GM18873 (cell line): Measurements from ENCODE around the gene COL11A1.
A peak's percentile ranks its signal among the peaks of the same experiment; 100 is the strongest.
"Not testable (repeated sequence)": the region's sequence is repeated elsewhere in the genome, so short reads cannot be mapped to it uniquely, and the experiment has no call there.

Experiments used
- ATAC-seq: cut with Tn5 transposase; IDR thresholded peaks from one replicate; pipeline ENCODE4 v1.9.1; 2021; ENCODE audit warnings: mild to moderate bottlenecking, moderate library complexity, moderate number of reproducible peaks; ENCODE audit not compliant: unreplicated experiment, low FRiP score

The COL11A1 gene

DNA sequence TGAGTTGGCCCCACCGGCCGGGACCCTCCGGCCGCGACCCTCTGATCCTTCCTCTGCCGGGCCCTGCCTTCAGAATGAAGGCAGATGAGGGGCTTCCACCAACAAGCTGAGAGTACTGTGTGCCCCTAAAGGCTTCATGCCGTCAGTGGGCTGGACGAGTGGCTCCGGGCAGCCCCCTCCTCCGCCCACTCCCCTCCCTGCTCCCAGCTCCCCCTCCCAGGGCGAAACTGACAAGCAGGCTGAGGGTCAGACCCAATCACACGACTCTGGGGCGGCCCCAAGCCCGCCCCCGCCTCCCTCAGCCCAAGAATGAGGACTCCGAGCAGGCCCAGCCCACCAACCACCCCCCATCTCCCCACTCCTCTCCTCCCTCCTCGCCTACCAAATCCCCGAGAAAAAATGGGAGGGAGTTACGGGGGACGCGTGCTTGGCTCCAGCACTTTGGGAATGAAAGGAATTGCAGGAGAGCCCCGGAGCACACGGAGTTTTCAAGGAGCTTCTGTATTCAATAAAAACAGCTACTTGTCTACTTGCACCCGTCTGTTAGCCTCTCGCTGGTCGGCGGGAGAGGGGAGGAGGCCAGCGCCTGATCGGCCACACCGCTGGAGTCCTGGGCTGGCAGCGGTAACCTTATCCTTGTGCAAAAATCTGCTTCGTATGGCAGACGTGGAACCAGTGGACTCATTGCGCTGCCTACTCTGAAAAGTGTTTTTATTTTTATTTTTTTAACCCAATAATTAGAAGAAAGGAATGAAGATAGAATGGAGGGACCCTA is at the start of gene COL11A1:
Gene COL11A1 (minus strand): TSS at position 147 of the 775 bp plus-strand sequence. CDS start 344 bp downstream, outside the sequence.
- no peak for ATAC-seq

DNA sequence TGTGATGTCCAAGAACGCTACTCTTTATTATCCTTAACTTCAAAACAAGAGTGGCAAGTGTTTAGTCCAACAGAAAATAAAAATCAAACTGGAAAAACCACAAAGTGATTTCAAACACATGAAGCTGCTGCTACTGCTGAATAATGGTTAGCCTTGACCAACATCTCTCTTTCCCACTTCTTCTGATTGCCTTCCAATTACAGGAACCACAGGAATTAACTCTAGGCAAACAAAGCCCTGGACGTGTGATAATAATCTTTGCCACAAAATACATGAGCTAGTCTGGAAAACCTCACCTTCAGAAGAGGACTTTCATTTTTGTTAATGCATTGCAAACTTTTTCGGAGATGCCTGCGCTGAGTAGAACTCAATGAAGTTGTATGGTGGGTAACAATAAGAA is 48.6 kb upstream of the COL11A1 start:
- no peak for ATAC-seq

DNA sequence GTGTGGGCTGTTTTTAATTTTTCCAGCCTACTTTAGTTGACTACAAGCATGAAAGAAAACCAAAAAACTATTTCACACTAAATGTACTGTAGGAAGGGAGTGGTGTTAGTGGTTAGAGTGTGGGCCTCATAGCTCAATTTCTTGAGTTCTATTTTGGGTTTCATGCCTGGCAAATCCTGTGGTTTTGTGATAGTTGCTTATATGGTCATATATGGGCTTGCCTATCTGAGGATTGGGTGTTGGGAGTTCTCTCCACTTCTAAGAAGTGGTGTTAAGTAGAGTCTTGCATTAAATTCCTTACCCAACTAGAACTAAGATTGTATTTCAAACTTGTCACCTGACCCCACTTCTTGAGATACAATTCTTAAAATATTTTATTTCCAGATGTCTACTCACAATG is 37.8 kb upstream of the COL11A1 start:
- ATAC-seq: no peak

DNA sequence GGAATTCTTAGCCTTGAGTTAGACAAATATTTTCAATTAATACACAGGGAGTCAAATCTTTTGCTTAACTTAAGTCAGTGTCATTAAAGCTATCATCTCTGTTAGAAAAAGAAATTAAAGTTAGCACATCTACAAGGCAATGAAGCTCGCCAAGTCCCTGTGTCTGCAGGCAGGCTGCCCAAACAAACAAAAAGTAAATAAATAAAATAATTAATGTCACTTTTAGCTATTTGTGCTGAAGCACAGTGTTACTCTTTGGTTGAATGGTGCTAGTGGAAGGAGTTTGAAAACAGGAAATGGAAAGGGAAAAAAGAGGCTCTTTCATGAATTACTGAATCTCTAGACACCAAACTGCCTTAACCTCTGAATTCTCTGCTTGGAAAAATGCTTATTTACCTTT is 37.1 kb upstream of the COL11A1 start:
- ATAC-seq: no peak

DNA sequence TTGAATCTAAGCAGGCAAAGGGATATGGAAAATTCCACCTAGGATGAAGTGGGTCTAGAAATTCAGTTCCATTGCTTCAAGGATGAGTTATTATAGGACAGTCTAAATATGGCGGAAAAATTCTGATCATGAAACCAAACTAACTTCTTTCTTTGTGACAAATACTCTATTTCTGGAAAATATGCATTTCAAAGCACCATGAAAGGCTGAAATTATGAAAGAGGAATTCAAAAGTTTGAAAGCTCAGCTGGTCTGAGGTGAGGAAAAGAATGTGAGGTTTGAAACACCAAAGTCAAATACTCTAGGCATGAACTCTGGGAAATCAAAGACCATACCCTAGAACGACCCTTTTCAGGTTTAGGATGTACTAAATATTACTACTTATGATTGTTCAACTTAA is 36.4 kb upstream of the COL11A1 start:
- no peak for ATAC-seq

- no peak for ATAC-seq
Observed at GRCh38 chr1:103142461-103142860, 34.1 kb upstream of the COL11A1 start.

GRCh38 chr1:103129796-103130195 is 21.5 kb upstream of the COL11A1 start:
- ATAC-seq: no peak

GRCh38 chr1:103129255-103129654 is 20.9 kb upstream of the COL11A1 start:
- no peak for ATAC-seq

DNA sequence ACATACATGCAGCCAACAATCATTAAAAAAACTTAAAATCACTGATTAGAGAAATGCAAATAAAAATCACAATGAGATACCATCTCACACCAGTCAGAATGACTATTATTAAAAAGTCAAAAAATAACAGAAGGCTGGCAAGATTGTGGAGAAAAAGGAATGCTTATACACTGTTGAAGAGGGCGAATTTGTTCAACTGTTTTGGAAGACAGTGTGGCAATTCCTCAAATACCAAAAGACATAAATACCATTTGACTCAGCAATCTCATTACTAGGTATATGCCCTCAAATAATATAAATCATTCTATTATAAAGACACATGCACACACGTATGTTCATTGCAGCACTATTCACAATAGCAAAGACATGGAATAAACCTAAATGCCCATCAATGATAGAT is 19.9 kb upstream of the COL11A1 start:
- ATAC-seq: not testable (repeated sequence)

- ATAC-seq: no peak
Observed at GRCh38 chr1:103125219-103125618, 16.9 kb upstream of the COL11A1 start.

- ATAC-seq: no peak
Observed at GRCh38 chr1:103122983-103123720, 14.8 kb upstream of the COL11A1 start.

- ATAC-seq: no peak
Observed at GRCh38 chr1:103120981-103121380, 12.7 kb upstream of the COL11A1 start.

DNA sequence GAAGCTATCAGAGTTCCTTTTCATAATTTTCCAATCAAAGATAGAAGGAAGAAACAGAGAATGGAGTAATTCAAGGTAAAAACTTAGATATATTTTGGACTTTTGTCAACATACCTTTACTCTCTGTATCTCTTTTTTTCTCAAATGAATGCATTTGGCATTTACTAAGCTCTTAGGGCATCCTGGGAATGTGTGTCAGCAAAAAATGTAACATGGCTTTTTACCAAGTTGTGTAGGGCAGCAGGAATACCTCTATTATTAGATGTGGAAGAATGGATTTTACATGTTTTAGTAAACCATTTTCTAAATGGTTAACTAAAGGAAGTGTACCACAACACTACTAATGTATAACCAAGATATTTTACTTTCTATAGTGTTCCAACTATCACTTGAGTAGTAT is 4.2 kb upstream of the COL11A1 start:
- ATAC-seq: no peak

GRCh38 chr1:103111926-103112325 is 3.6 kb upstream of the COL11A1 start:
- no peak for ATAC-seq

DNA sequence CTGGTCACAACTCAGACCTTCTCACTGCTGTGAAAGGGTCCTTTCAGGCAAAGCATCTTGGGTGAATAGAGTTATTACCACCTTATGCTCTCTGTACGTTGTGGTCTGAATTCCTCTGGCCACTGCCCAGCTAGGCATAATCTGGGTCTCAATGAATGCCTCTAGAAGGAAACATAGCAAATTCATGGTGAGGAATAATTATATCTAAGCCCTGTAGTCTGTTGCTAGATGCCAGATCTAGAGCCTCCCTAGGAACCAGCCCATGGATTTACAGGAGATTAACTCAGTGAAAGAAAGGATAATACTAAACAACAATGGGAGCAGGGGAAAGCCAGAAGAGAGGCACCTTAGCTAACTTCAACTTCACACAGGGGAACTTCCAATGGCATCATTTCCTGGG is 2.4 kb upstream of the COL11A1 start:
- no peak for ATAC-seq

- no peak for ATAC-seq
Observed at GRCh38 chr1:103109311-103109920, 1.1 kb upstream of the COL11A1 start.

DNA sequence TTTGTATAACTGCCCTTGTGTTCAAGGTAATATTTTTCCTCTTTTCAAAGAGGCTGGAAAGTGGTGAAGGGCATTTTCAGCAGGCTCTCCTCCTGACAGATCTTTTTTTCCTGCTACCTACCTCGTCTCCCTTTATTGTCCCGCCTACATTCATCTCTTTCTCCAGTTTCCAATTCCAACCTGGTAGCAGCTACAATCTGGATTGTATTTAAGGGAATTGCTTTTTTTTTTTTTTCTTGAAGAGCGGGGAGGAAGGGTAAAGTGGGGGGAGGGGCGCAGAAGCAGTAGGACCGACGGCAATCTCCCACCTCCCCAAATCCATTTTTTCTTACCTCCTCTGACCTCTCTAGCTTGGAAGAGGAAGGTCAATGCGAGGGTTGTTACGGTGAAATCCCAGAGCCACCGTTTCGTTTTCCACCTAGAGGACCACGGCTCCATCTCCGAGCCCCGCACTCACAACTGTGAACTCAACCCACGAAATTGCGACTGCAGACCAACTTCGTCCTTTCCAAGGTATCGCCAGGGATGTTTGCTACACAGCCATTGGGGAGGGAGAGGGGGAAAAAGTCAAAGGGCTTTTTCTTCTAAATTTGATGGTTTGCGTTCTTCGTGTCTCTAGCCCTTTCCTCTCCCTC is 464 bp downstream of the COL11A1 start:
- no peak for ATAC-seq

GRCh38 chr1:103106426-103107341 is 1.6 kb downstream of the COL11A1 start:
- ATAC-seq: peak; percentile 80

DNA sequence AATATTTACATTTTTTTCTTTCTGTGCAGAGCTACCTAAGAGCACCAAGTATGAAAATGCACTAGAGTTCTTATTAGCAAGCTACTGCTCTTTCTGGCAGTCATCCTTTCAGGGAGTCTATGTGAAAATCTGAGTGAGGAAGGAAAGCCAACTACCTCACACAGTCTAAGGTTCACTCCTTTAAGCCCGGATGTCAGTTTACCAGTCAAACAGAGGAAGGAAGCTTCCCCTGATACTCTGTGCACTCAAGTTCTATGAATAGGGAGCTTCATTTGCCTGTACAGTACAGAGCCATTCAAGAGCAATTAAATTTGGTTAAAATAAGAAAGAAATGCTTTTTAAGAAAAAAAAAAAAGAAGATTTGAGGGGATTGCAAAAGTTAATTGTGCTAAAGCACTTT is 6.9 kb downstream of the COL11A1 start:
- ATAC-seq: no peak

DNA sequence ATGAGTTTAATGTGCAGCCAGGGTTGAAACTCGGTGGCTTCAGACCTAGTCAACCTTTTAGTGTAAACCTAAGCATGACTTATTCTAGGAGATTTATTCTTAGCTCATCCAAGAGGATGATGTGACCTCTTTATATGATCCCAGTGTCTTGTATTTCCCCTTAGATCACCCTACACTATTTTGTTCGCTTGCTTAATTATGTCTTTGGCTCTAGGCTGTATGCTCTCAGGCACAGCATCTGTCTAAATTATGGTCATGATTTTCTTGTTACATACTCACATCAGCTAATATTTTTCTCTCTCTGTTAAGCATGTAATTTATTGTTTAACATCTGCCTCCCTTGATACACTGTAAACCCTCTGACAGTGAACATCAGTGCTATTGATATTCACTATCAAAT is 19.1 kb downstream of the COL11A1 start:
- no peak for ATAC-seq
